Memory B cell (primary cell): Measurements from ENCODE around the gene RAPGEF2.
"Not testable (repeated sequence)": the region's sequence is repeated elsewhere in the genome, so short reads cannot be mapped to it uniquely, and the experiment has no call there.

Experiments
- ATAC-seq: fragments of 150-1000 bp; cut with Tn5 transposase; 2 replicates; pipeline ENCODE4 v1.10.0; 2021; ENCODE audit warnings: low read depth, mild to moderate bottlenecking, moderate library complexity
- DNase-seq, 2 donors: peaks; one replicate each; pipeline ENCODE4 v3.0.0; 2022; ENCODE audit warnings: low spot score in 2 of 2
- H3K27ac Mint-ChIP-seq: one replicate; pipeline ENCODE4 v1.8.0; 2022; ENCODE audit warnings: mild to moderate bottlenecking, moderate library complexity, mixed read lengths
- H3K27me3 Mint-ChIP-seq: one replicate; pipeline ENCODE4 v1.8.0; 2022; ENCODE audit warnings: mixed read lengths
- H3K36me3 Mint-ChIP-seq: one replicate; pipeline ENCODE4 v1.8.0; 2022; ENCODE audit warnings: mild to moderate bottlenecking, mixed read lengths
- H3K4me1 Mint-ChIP-seq: one replicate; pipeline ENCODE4 v1.8.0; 2022; ENCODE audit warnings: mixed read lengths
- H3K4me3 Mint-ChIP-seq: one replicate; pipeline ENCODE4 v1.8.0; 2022; ENCODE audit warnings: mild to moderate bottlenecking, moderate library complexity, mixed read lengths
- H3K9me3 Mint-ChIP-seq: one replicate; pipeline ENCODE4 v1.8.0; 2022; ENCODE audit warnings: mixed read lengths

Gene RAPGEF2

DNA sequence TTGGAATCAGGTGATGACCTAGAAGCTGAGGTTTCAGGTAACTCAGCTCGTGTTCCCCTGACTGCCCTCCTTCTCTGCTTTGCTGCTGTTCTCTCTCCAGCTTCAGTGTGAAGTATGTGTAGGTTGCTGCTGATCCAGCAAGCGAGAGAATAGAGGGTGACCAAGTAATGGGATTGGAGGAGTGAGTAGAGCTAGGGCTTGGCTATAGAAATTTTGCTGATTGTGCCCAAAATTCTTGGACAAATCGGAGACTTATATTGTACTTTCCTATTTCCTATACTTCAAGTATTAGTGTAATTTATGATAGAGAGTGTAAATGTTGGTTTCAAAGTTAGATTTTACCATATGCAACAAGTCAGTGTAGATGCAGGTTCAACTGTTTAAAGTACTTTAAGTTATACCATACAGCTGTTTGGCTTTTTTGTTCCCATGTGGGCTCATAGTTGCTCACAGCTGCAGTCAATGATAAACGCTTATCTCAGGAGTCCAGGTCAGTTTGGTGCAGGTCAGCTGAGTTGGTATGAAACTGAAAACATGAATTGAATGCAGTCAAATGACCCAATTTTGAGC lies 48.0 kb downstream of the RAPGEF2 start:
- Mint-ChIP-seq H3K9me3 (peaks cover 2% of the 10 kb centered on the region), H3K36me3 (peaks cover 4% of the 10 kb centered on the region), H3K27me3 (no peaks in the 10 kb centered on the region), H3K27ac (no peak overlapping the region), H3K4me1 (peaks cover 15% of the 10 kb centered on the region), H3K4me3 (no peak overlapping the region)
- DNase-seq (no peak), ATAC-seq (no peak)

DNA sequence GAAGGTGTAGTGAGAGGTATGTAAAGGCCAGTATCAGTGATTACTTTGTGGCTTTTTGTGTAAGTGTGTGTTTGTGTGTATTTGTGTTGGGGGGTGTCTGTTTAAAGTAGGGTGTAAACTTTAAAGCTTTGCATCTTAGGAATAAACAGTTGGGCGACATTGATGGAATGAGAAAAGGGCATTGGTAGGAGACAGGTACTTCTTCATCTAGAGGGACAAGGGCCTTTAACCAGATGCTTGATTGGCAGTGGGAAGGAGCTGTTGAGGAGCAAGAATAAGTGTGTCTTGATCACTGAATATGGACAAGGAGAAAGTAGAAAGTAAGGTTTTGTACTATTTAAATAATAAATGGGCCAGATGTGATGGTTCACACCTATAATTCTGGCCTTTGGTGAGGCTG lies 48.8 kb downstream of the RAPGEF2 start:
- ATAC-seq: no peak
- Mint-ChIP-seq H3K9me3 (peaks cover 2% of the 10 kb centered on the region), H3K27me3 (no peaks in the 10 kb centered on the region), H3K36me3 (peaks cover 4% of the 10 kb centered on the region), H3K4me1 (peaks cover 17% of the 10 kb centered on the region), H3K4me3 (no peak overlapping the region), H3K27ac (no peak overlapping the region)
- DNase-seq: no peak

DNA sequence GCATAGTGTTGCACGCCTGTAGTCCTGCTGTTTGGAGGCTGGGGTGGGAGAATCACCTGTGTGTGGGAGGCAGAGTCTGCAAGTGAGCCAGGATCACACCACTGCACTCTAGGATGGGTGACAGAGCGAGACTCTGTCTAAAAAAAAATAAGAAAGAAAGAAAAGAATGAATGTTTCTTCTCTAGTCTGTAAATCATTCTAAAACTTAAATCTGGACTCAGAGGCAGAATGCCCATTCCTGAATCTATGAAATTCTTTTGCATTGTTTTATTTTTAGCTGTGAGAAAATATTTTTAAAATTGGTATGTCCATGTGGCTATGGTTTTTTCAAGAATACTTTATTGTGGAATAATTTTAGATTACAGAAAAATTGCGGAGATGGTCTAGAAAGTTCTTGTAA lies 49.3 kb downstream of the RAPGEF2 start:
- H3K27ac Mint-ChIP-seq: no peak overlapping the region
- peaks cover 17% of the 10 kb centered on the region for H3K4me1 Mint-ChIP-seq
- no peak for ATAC-seq
- no peak overlapping the region for H3K4me3 Mint-ChIP-seq
- no peak for DNase-seq
- H3K27me3 Mint-ChIP-seq: no peaks in the 10 kb centered on the region
- H3K36me3 Mint-ChIP-seq: peaks cover 4% of the 10 kb centered on the region
- peaks cover 2% of the 10 kb centered on the region for H3K9me3 Mint-ChIP-seq

DNA sequence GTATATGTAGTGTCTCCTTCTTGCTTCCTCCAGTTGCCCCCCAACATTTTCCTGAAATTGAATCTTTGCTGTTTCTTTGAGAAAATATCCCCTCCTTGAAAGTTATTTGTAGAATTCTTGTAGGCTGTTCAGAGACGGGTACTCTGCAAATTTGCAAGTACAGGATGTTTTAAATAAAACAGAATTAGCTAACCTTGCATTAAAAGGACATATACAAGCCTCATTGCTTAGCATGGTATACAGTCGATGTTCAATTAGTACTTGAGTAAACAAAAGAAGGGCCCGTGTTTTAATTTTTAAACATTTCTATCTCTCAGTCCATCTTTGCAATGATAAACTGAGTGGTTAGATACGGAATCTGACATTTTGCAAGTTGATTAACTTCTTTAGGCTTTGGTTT lies 50.8 kb downstream of the RAPGEF2 start:
- Mint-ChIP-seq H3K27me3 (no peaks in the 10 kb centered on the region), H3K9me3 (peaks cover 2% of the 10 kb centered on the region), H3K4me3 (no peak overlapping the region), H3K27ac (no peak overlapping the region), H3K4me1 (peaks cover 21% of the 10 kb centered on the region), H3K36me3 (peaks cover 4% of the 10 kb centered on the region)
- no peak for DNase-seq
- ATAC-seq: no peak

DNA sequence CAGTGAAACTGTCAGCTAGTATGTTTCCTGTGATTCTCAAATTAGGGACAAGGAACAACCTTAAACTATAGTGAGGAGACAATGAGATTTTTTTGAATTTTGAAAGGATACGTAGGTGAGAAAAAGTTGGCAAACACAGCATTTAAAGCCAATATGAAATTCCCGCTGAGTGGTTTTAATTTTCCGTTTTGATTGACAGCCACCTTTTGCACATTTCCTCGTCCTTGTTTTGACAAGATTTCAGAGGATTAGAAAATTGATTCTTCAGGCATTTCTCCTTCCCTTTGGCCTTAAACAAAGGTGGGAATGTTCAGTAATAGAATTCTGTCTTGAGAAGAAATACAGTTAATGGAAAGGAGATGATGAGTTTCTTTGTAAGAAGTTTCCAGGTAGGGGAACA lies 52.2 kb downstream of the RAPGEF2 start:
- no peak for DNase-seq
- H3K9me3 Mint-ChIP-seq: no peaks in the 10 kb centered on the region
- H3K4me1 Mint-ChIP-seq: peaks cover 20% of the 10 kb centered on the region
- peaks cover 4% of the 10 kb centered on the region for H3K36me3 Mint-ChIP-seq
- H3K4me3 Mint-ChIP-seq: no peak overlapping the region
- no peak for ATAC-seq
- H3K27ac Mint-ChIP-seq: no peak overlapping the region
- H3K27me3 Mint-ChIP-seq: peaks cover 1% of the 10 kb centered on the region

DNA sequence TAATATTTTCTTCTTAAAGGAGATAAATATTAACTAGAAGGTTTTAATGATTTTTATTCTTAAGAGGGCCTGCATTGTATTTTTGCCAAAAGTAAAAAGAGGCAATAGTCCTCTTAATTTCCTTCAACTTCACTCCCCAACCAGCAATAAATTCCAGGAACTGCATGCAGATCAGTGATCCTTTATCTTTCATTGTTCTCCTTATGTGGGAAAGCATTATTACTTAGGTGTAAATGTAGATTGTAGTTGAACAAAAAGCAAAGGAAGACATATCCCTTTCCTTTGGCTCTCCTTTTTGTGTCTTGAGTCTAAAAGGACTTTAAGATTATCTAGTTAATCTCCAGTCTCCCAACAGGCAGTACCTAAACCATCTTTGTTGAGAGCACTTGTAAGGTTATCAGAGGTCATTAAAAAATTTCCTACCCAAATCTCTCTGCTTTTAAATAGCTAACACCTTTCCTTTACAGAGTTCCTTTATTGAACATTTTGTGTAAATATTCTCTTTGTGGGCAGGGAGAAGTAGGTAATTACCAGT lies 55.3 kb downstream of the RAPGEF2 start:
- H3K4me1 Mint-ChIP-seq: peaks cover 8% of the 10 kb centered on the region
- H3K27me3 Mint-ChIP-seq: peaks cover 1% of the 10 kb centered on the region
- H3K9me3 Mint-ChIP-seq: no peaks in the 10 kb centered on the region
- H3K27ac Mint-ChIP-seq: no peak overlapping the region
- ATAC-seq: no peak
- H3K4me3 Mint-ChIP-seq: no peak overlapping the region
- no peaks in the 10 kb centered on the region for H3K36me3 Mint-ChIP-seq
- DNase-seq: no peak

DNA sequence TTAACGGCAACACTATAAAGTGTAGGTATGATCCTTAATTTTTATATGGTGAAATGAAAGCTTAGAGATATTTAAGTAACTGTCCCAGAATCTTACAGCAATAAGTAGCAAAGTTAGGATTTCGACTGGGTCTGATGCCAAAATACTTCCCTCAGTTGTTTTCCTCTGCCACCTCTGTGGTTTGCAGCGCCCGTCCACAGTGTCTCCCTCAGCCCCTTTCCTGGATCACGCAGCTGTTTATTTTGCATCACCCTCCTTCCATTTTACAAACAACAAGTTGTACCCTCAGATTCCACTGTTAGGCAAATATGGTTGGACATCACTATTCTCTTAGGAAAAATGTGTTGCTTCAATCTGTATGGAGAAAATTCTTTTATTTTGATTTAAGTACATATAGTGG lies 56.1 kb downstream of the RAPGEF2 start:
- no peaks in the 10 kb centered on the region for H3K9me3 Mint-ChIP-seq
- no peak for DNase-seq

DNA sequence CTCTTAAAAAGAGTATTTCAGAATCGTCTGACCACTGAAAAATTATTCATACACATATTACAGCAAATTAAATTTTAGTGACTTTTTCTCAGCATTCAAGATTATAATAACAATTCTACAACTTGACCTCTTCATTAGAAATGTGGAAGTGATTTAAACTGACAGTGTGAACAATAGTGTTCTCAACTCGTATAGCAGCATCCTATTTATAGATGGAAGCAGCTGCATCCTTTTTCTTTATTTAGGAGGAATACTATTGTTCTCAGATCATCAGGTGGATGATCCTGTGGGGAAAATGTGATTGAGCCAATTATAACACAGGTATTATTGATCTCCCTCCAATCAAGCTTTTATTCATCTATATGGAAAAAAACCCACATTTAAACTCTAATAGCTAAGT lies 56.7 kb downstream of the RAPGEF2 start:
- H3K27me3 Mint-ChIP-seq: peaks cover 1% of the 10 kb centered on the region
- no peaks in the 10 kb centered on the region for H3K36me3 Mint-ChIP-seq
- H3K27ac Mint-ChIP-seq: no peak overlapping the region
- no peaks in the 10 kb centered on the region for H3K9me3 Mint-ChIP-seq
- ATAC-seq (no peak), DNase-seq (no peak)
- no peak overlapping the region for H3K4me3 Mint-ChIP-seq
- H3K4me1 Mint-ChIP-seq: peaks cover 8% of the 10 kb centered on the region

More for the DNA sequence above, 56.1 kb downstream of the RAPGEF2 start:
- Mint-ChIP-seq H3K27ac (no peak overlapping the region), H3K27me3 (peaks cover 1% of the 10 kb centered on the region), H3K4me3 (no peak overlapping the region), H3K36me3 (no peaks in the 10 kb centered on the region), H3K4me1 (peaks cover 8% of the 10 kb centered on the region)
- no peak for ATAC-seq

DNA sequence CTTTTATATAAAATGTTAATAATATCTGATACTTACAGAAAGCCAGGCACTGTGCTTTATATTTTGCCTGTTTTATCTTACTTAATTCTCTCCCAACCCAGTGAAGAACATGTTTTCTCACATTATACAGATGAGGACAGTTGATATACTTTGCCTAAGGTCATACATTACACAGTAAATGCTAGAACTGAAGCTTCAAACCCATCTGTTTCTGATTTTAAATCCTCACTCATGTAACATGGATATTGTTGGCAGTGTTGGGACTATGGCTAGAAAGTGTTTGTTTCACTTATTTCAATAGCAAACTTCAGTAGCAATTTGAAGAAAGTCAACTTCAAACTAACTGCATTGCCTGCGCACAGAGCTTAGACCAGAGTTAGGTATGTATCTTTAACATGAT lies 57.4 kb downstream of the RAPGEF2 start:
- Mint-ChIP-seq H3K4me3 (no peak overlapping the region), H3K27me3 (peaks cover 1% of the 10 kb centered on the region), H3K36me3 (no peaks in the 10 kb centered on the region), H3K9me3 (no peaks in the 10 kb centered on the region), H3K27ac (no peak overlapping the region), H3K4me1 (peaks cover 8% of the 10 kb centered on the region)
- ATAC-seq (no peak), DNase-seq (no peak)

DNA sequence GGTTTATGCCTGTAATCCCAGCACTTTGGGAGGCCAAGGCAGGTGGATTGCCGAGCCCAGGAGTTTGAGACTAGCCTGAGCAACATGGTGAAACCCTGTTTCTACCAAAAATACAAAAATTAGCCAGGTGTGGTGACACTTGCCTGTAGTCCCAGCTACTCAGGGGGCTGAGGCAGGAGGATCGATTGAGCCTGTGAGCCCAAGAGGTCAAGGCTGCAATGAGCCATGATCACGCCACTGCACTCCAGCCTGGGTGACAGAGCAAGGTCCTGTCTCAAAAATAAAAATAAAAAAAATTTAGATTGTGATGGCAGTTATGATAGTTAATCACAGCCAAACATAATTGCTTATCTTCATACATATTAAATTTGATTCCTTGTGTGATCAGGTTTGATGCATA lies 58.6 kb downstream of the RAPGEF2 start:
- not testable (repeated sequence) for DNase-seq, H3K27ac Mint-ChIP-seq, H3K36me3 Mint-ChIP-seq, H3K4me1 Mint-ChIP-seq, ATAC-seq, H3K4me3 Mint-ChIP-seq, H3K27me3 Mint-ChIP-seq, H3K9me3 Mint-ChIP-seq

DNA sequence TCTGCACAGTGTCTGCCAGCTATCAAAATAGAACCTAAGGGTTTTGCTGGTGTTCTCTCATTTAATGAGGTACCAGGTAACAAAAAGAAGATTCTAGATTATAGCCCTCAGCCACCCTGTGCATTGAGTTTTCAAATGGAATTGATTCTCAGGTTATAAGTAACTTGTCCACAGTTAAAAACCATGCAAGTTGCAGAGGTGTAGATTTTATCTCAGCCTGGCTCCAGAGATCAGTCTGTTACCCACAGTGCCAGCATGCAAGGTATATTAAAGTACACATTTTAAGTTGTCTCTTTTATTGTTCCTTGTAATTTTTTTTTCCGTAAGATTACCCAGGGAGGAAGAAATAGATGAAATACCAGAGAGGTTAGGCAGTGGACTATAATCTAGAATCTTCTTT lies 59.7 kb downstream of the RAPGEF2 start:
- DNase-seq (no peak), ATAC-seq (no peak)
- Mint-ChIP-seq H3K36me3 (peaks cover 2% of the 10 kb centered on the region), H3K4me1 (peaks cover 7% of the 10 kb centered on the region), H3K27ac (no peak overlapping the region), H3K4me3 (no peak overlapping the region), H3K27me3 (peaks cover 6% of the 10 kb centered on the region), H3K9me3 (no peaks in the 10 kb centered on the region)

DNA sequence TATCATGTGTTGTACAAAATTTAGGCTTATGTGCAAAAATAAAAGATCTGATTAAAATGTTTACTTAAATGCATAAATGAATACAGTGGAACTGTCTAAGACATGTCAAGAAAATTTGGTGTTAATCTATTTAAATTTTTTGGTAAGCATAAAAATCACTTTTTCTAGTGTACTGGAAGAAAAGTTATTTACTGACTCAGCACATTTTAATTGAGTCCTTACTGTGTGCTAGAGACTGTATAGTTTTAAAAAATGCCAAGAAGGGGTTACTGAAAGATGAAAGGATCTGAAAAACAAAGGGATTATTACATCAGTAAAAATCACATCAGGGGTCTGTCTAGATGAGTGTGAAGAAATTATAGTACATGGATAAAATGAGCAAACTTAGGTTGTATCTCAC lies 60.6 kb downstream of the RAPGEF2 start:
- Mint-ChIP-seq H3K4me1 (peaks cover 5% of the 10 kb centered on the region), H3K4me3 (no peak overlapping the region), H3K36me3 (peaks cover 4% of the 10 kb centered on the region), H3K27me3 (peaks cover 8% of the 10 kb centered on the region), H3K9me3 (no peaks in the 10 kb centered on the region), H3K27ac (no peak overlapping the region)
- ATAC-seq (no peak), DNase-seq (no peak)

DNA sequence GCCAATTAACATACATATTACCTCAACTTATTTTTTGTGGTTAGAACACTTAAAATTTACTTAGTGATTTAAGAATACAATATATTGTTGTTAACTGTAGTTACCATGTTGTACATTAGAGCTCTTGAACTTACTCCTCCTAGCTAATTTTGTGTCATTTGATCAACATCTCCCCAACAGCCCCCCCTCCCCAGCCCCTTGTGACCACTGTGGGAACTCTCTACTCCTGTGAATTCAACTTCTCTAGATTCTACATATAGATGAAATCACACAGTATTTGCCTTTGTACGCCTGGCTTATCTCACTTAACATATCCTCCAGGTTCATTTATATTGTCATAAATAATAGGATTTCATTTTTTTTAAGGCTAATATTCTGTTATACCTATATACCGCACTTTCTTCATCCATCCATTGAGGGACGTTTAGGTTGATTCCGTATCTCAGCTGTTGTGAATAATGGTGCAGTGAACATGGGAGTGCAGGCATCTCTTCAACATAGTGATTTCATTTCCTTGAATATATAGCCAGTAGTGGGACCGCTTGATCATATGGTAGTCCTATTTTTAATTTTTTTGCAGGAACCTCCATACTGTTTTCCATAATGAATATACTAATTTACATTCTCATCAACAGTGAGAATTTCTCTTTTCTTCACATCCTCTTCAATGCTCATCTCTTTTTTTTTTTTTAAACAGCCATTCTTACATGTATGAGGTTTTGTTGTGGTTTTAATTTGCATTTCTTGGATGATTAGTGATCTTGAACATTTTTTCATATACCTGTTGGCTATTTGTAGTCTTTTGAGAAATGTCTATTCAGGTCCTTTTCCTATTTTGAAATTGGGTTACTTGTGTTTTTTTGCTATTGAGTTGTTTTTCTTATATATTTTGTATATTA lies 66.8 kb downstream of the RAPGEF2 start:
- Mint-ChIP-seq H3K4me1 (peaks cover 28% of the 10 kb centered on the region), H3K9me3 (no peaks in the 10 kb centered on the region), H3K4me3 (peak overlapping the region; percentile 8), H3K27ac (no peak overlapping the region), H3K27me3 (peaks cover 9% of the 10 kb centered on the region), H3K36me3 (peaks cover 4% of the 10 kb centered on the region)
- DNase-seq: no peak
- ATAC-seq: peak; percentile 70

DNA sequence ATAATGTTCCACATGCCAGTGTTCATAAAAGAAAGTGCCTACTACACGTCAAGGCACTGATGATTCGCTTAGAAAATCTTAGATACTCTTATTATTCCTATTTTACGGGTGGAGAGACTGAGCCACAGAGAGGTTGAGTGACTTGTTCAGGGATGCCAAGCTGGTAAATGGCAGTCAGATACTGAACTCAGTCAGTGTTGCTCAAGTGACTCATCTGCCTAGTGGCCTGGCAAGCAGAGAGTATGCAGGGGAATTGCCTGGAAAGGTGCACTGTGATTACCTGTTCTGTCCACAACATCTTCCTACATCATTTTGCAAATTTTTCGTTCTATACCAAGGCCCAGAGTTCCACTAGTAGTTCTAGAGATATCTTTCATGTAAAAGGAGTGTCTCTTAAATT lies 68.4 kb downstream of the RAPGEF2 start:
- DNase-seq: no peak
- H3K27me3 Mint-ChIP-seq: peaks cover 13% of the 10 kb centered on the region
- ATAC-seq: no peak
- H3K4me1 Mint-ChIP-seq: peaks cover 34% of the 10 kb centered on the region
- no peak overlapping the region for H3K4me3 Mint-ChIP-seq
- peaks cover 4% of the 10 kb centered on the region for H3K36me3 Mint-ChIP-seq
- H3K9me3 Mint-ChIP-seq: no peaks in the 10 kb centered on the region
- H3K27ac Mint-ChIP-seq: no peak overlapping the region
